Measurements from ENCODE around the gene RBM41.
"Not testable (repeated sequence)": the region's sequence is repeated elsewhere in the genome, so short reads cannot be mapped to it uniquely, and the experiment has no call there.

The RBM41 gene

GRCh38 chrX:107102980-107103379 is 15.6 kb downstream of the RBM41 start:
- no peak for TF ChIP-seq CTCF (IDR thresholded peaks at IDR 0.05; ENCODE audit: insufficient read depth, low read depth, low read length, missing control alignments)
- no peak overlapping the region for H3K4me3 ChIP-seq (ENCODE audit: low read depth, low read length)
- no peak for DNase-seq (ENCODE audit: low read depth)

- DNase-seq (ENCODE audit: low read depth) = no peak
- no peak for TF ChIP-seq CTCF (IDR thresholded peaks at IDR 0.05; ENCODE audit: insufficient read depth, low read depth, low read length, missing control alignments)
- no peak overlapping the region for H3K4me3 ChIP-seq (ENCODE audit: low read depth, low read length)
Observed at GRCh38 chrX:107076158-107076557, 42.5 kb downstream of the RBM41 start.

- DNase-seq (ENCODE audit: low read depth) = not testable (repeated sequence)
Observed at GRCh38 chrX:107057731-107058130, 60.9 kb downstream of the RBM41 start.

GRCh38 chrX:107054978-107055377 is 63.6 kb downstream of the RBM41 start:
- no peak overlapping the region for H3K4me3 ChIP-seq (ENCODE audit: low read depth, low read length)
- DNase-seq (ENCODE audit: low read depth) = no peak
- TF ChIP-seq CTCF (IDR thresholded peaks at IDR 0.05; ENCODE audit: insufficient read depth, low read depth, low read length, missing control alignments) = no peak

More at GRCh38 chrX:107057731-107058130, 60.9 kb downstream of the RBM41 start:
- H3K4me3 ChIP-seq (ENCODE audit: low read depth, low read length) = not testable (repeated sequence)

- no peak for DNase-seq (ENCODE audit: low read depth)
- no peak for TF ChIP-seq CTCF (IDR thresholded peaks at IDR 0.05; ENCODE audit: insufficient read depth, low read depth, low read length, missing control alignments)
Observed at GRCh38 chrX:107050195-107050709, 68.4 kb downstream of the RBM41 start.

GRCh38 chrX:107047622-107048021 is 71.0 kb downstream of the RBM41 start:
- DNase-seq (ENCODE audit: low read depth) = no peak
- TF ChIP-seq CTCF (IDR thresholded peaks at IDR 0.05; ENCODE audit: insufficient read depth, low read depth, low read length, missing control alignments) = no peak
- H3K4me3 ChIP-seq (ENCODE audit: low read depth, low read length) = no peak overlapping the region

More at GRCh38 chrX:107050195-107050709, 68.4 kb downstream of the RBM41 start:
- no peak overlapping the region for H3K4me3 ChIP-seq (ENCODE audit: low read depth, low read length)

- no peak for DNase-seq (ENCODE audit: low read depth)
- TF ChIP-seq CTCF (IDR thresholded peaks at IDR 0.05; ENCODE audit: insufficient read depth, low read depth, low read length, missing control alignments) = no peak
- H3K4me3 ChIP-seq (ENCODE audit: low read depth, low read length) = no peak overlapping the region
Observed at GRCh38 chrX:107029752-107030151, 88.9 kb downstream of the RBM41 start.
